Amniotic epithelial cell (primary cell): ENCODE data around the gene WAC.

Experiments
- DNase-seq: peaks from one replicate; pipeline ENCODE4 v3.0.0-alpha.2; 2010; ENCODE audit warnings: low read depth

The WAC gene

DNA sequence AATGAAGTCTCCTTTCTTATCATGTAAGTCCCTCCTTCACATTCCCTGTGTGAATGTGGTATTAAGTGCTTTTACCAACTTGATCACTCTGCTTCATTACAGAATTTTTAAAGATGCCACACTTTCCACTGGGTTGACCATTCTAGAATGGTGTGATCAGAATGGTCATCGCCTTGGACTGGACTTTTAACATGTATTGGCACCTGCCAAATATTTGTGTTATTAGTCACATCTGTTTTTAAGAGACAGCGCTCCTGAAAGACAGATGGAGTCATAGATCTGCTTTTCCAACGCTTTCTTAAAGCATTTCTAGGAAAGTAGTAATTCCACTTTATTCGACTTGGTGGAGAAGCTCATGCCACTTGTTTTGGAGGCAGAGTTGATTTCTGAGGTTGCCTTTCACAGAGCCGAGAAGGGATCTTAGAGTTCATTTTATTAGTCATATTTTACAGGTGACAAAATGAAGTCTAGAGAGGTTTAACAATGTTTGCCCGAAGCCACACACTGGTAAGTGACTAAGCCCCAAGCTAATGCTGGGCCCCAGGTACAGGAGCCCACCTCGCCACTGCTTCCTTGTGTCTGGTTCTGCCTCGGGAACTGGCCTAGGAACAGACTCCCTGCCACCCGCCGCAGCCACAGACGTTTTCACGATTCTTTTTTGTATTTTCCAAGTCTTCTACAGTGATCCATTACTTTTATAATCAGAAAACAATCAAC is 134.0 kb downstream of the WAC start:
- no peak for DNase-seq

GRCh38 chr10:28668363-28669226 is 135.7 kb downstream of the WAC start:
- DNase-seq = no peak

GRCh38 chr10:28669227-28670173 is 136.6 kb downstream of the WAC start:
- peak; percentile 30 for DNase-seq
